Measurements from ENCODE around the gene ERCC5.

DNA sequence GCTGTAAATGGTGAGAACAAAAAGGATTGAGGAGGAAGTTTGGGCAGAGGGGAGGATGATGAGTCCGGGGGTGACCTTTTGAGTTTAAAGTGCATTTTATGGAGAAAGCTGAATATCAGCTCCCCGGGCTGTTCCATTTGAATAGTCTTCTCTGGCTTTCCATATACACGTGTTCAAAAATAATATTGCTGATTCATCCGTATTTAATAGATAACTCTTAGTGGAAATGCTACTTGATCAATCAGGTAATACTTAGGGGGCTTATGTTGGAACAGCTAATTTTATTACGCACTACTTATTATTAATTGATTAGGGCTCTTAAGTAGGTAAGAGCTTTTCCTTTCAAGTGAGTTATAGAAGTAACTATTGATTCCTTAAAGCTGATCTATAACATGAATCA is 76.4 kb downstream of the ERCC5 start:
- no peak for TF ChIP-seq POLR2A (IDR thresholded peaks at IDR 0.05; ENCODE audit: control extremely low read depth in 1 of 2, low read depth in 2 of 2, low read length in 2 of 2)
- TF ChIP-seq TBP (IDR thresholded peaks at IDR 0.05; ENCODE audit: low read depth, low read length), result no peak
- no peak for TF ChIP-seq POLR2AphosphoS5 (IDR thresholded peaks at IDR 0.05; ENCODE audit: low read depth, low read length)
- no peak for TF ChIP-seq JUND (IDR thresholded peaks at IDR 0.05; ENCODE audit: low read length)
- TF ChIP-seq SP1 (IDR thresholded peaks at IDR 0.05; ENCODE audit: low read depth, low read length), result no peak
